CD4-positive, CD25-positive, alpha-beta regulatory T cell (primary cell): ENCODE measurements around the gene NUP50. TPM values are rescaled to one million over a fixed set of nuclear protein-coding genes. Genes with fewer than 3 reads are reported as not detected.
A peak's percentile ranks its signal among the peaks of the same experiment; 100 is the strongest.

Experiments used
- ATAC-seq, 2 donors: fragments of 150-1000 bp; cut with Tn5 transposase; one replicate each; pipeline ENCODE4 v1.10.0; 2021; ENCODE audit warnings: low read depth in 2 of 2, moderate number of reproducible peaks in 2 of 2, moderate library complexity in 1 of 2
- DNase-seq, 3 donors: peaks; one replicate each; pipeline versions ENCODE4 v3.0.0 to v3.0.0-alpha.2; 2012 to 2022; ENCODE audit warnings: mixed read lengths in 1 of 3
- H3K27ac ChIP-seq: one replicate; pipeline ENCODE4 v1.7.0; 2013; ENCODE audit warnings: mild to moderate bottlenecking, low read length; ENCODE audit not compliant: insufficient read depth, poor library complexity, severe bottlenecking
- H3K27me3 ChIP-seq: one replicate; pipeline ENCODE4 v1.7.0; 2013; ENCODE audit warnings: low read length; ENCODE audit not compliant: control insufficient read depth, insufficient read depth
- H3K36me3 ChIP-seq: one replicate; pipeline ENCODE4 v1.7.0; 2013; ENCODE audit warnings: mild to moderate bottlenecking, low read length, moderate library complexity; ENCODE audit not compliant: control insufficient read depth, insufficient read depth
- H3K4me1 ChIP-seq: 2 replicates; pipeline ENCODE4 v1.7.0; 2013; ENCODE audit warnings: mild to moderate bottlenecking, low read length; ENCODE audit not compliant: insufficient read depth, control insufficient read depth, poor library complexity, severe bottlenecking
- H3K4me3 ChIP-seq: one replicate; pipeline ENCODE4 v1.7.0; 2013; ENCODE audit warnings: low read depth, mild to moderate bottlenecking, low read length, moderate library complexity
- H3K9me3 ChIP-seq, 2 experiments: 1 replicate in 1 of 2; 2 replicates in 1 of 2; pipeline ENCODE4 v1.7.0; 2013; ENCODE audit warnings: low read length in 2 of 2, mild to moderate bottlenecking in 1 of 2, moderate library complexity in 1 of 2; ENCODE audit not compliant: control insufficient read depth in 2 of 2
- H3K27ac Mint-ChIP-seq, 3 donors: one replicate each; pipeline ENCODE4 v1.8.0; 2020 to 2022; ENCODE audit warnings: mild to moderate bottlenecking in 3 of 3, mixed read lengths in 3 of 3, moderate library complexity in 2 of 3
- H3K27me3 Mint-ChIP-seq: one replicate; pipeline ENCODE4 v1.8.0; 2022; ENCODE audit warnings: mild to moderate bottlenecking, mixed read lengths
- H3K36me3 Mint-ChIP-seq: one replicate; pipeline ENCODE4 v1.8.0; 2020; ENCODE audit warnings: mixed read lengths
- H3K4me1 Mint-ChIP-seq, 4 donors: one replicate each; pipeline ENCODE4 v1.8.0; 2020 to 2022; ENCODE audit warnings: mixed read lengths in 4 of 4, mild to moderate bottlenecking in 1 of 4
- H3K4me3 Mint-ChIP-seq, 4 donors: one replicate each; pipeline ENCODE4 v1.8.0; 2020 to 2022; ENCODE audit warnings: mild to moderate bottlenecking in 4 of 4, mixed read lengths in 4 of 4, moderate library complexity in 3 of 4
- H3K9me3 Mint-ChIP-seq, 7 donors: one replicate each; pipeline ENCODE4 v1.8.0; 2020 to 2022; ENCODE audit warnings: mixed read lengths in 7 of 7, mild to moderate bottlenecking in 3 of 7, moderate library complexity in 2 of 7
- polyA plus RNA-seq, 4 donors: library from polyadenylated mRNA; unstranded; fragments of 300-500 nt; fragmentation: Illumina TruSeq; gene quantifications; one replicate each; pipeline ENCODE4 v1.2.3, GENCODE V29; 2021
- total RNA-seq: library from RNA; stranded (reverse); gene quantifications from one replicate; pipeline ENCODE4 v1.2.3, GENCODE V29; 2022

NUP50 gene
- total and polyA plus RNA-seq, 5 donors from 2014 or later = 52.0 to 98.8 (median 68.4) TPM

DNA sequence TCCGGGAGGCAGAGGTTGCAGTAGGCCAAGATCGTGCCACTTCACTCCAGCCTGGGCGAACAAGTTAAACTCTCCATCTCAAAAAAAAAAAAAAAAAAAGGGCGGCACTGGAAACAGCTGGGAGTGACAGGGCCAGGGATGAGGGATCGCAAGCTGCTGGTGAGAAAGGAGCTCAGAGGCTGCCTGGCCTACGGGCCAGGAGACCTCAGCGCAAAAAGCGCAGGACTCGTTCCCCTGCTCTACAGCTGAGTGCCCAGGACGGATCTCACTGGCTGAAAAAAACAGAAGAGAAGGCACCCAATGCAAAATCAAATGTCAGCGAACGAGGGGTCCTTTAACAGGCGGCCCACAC, 650 bp upstream of the NUP50 start:
- Histone ChIP-seq H3K27ac (peak overlapping the region; percentile 88), H3K4me3 (peak overlapping the region; percentile 77), H3K9me3 (no peaks in the 10 kb centered on the region), H3K36me3 (peaks cover 14% of the 10 kb centered on the region), H3K4me1 (peaks cover 51% of the 10 kb centered on the region), H3K27me3 (no peaks in the 10 kb centered on the region)
- peak; percentile 17 to 18 for ATAC-seq
- Mint-ChIP-seq H3K27me3 (no peaks in the 10 kb centered on the region), H3K4me3 (peak overlapping the region; percentile 95 to 98 (median 97)), H3K9me3 (no peaks in the 10 kb centered on the region), H3K36me3 (peaks cover 8% of the 10 kb centered on the region), H3K27ac (peak overlapping the region; percentile 87 to 95 (median 89)), H3K4me1 (peaks cover 22 to 70% (median 45%) of the 10 kb centered on the region in 4 donors)
- DNase-seq = no peak

DNA sequence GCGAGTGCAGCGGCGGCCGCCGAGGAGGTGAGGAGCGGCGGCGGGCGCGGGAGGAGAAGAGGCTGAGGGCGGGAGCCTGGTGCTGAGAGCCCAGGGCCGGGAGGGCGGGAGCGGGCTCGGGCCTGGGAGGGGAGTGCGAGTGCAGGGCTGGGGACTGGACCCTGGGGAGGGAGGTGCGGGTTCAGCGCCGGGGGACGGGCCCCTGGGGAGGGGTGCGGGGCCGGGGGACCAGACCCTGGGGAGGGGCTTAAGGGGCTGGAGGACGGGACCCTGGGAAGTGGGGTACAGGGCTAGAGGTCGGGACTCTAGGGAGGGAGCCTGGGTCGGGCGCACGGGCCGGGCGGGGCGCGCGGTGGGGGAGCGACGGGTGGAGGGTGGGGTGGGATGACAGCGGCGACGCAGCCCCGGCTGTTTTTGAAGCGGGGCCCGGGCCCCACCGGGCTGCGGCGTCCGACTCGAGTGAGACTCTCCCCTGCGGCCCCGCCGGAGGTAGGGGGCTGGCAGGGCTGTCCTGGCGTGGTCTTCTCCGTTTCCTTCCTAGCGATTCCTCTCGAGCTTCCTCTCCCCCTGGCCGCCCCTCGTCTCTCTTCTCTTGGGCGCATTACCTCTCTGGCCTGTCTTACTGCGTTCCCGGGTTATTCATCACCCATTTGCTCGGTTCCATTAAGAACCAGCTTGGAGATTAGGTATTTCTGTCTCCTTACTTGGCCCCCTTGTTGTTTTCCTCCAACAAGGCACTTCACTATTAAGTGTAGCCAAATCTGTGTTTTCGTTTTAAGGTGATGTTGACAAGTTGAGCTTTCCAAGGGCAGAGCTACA, 754 bp downstream of the NUP50 start:
- peak overlapping the region; percentile 88 for H3K27ac ChIP-seq
- H3K36me3 ChIP-seq = peaks cover 28% of the 10 kb centered on the region
- Mint-ChIP-seq H3K27ac (peak overlapping the region; percentile 93 to 96 (median 96)), H3K36me3 (peaks cover 19% of the 10 kb centered on the region), H3K27me3 (no peaks in the 10 kb centered on the region), H3K9me3 (no peaks in the 10 kb centered on the region), H3K4me3 (peak overlapping the region; percentile 95 to 99 (median 97)), H3K4me1 (peaks cover 26 to 79% (median 55%) of the 10 kb centered on the region in 4 donors)
- H3K27me3 ChIP-seq = no peaks in the 10 kb centered on the region
- no peaks in the 10 kb centered on the region for H3K9me3 ChIP-seq
- H3K4me3 ChIP-seq = peak overlapping the region; percentile 96
- peaks cover 55% of the 10 kb centered on the region for H3K4me1 ChIP-seq
- peak in 1 of 3 donors; percentile 37 for DNase-seq
- peak; percentile 14 to 17 for ATAC-seq

DNA sequence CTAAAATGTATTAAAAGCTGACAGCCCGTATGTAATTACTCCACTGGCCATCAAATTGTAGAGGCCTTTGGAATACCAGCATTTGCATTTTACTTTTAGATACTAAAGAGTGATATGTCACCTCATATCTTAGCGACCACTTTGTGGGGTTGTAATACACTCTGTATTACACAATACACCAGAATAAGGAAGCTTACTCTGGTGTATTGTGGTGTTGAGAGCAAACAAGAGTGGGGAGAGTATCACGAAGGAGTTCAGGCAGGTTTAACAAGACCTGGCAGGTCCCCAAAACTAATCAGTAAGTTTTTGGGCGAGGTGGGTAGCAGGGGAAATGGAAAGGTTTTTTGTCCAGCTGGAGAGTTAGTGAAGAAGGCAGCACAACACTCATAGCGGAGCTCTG, 3.2 kb downstream of the NUP50 start:
- no peaks in the 10 kb centered on the region for H3K27me3 Mint-ChIP-seq
- H3K4me1 ChIP-seq = peaks cover 66% of the 10 kb centered on the region

DNA sequence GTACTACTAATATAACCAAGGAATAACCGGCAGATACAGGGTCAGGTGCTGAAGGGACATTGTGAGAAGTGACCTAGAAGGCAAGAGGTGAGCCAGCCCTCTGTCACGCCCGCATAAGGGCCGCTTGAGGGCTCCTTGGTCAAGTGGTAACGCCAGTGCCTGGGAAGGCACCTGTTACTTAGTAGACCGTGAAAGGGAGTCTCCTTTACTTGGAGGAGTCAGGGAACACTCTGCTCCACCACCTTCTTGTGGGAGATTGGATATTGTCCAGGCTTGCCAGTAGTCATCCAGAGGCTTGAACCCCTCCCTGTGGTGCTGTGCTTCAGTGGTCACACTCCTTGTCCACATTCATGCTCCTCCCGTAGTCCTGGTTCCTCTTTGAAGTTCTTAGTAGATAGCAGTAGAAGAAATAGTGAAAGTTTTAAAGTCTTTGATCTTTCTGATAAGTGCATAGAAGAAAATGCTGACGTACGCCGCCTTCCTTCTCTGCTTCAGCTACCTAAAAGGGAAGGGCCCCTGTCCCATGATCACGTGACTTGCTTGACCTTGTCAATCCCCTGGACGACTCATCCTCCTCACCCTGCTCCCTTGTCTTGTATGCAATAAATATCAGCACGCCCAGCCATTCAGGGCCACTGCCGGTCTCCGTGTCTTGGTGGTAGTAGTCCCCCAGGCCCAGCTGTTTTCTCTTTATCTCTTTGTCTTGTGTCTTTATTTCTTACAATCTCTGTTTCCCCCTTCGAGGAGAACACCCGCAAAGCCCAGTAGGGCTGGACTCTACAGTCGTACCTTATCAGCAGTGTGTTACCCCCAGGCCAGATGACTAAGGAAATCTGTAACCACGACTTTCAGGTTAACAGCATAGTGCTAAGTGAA, 6.1 kb downstream of the NUP50 start:
- Mint-ChIP-seq H3K36me3 (peaks cover 56% of the 10 kb centered on the region), H3K4me1 (peaks cover 50 to 91% (median 76%) of the 10 kb centered on the region in 4 donors), H3K4me3 (peak overlapping the region; percentile 58 to 84 (median 74)), H3K9me3 (no peaks in the 10 kb centered on the region), H3K27me3 (no peaks in the 10 kb centered on the region), H3K27ac (peak overlapping the region; percentile 88 to 90 (median 90))
- H3K9me3 ChIP-seq = no peaks in the 10 kb centered on the region
- H3K4me3 ChIP-seq = peak overlapping the region; percentile 59
- H3K4me1 ChIP-seq = peaks cover 79% of the 10 kb centered on the region
- H3K36me3 ChIP-seq = peaks cover 57% of the 10 kb centered on the region
- ATAC-seq (no peak), DNase-seq (peak in 2 of 3 donors; percentile 11 to 50)
- H3K27me3 ChIP-seq = no peaks in the 10 kb centered on the region
- H3K27ac ChIP-seq = peak overlapping the region; percentile 78

More for the DNA sequence above, 3.2 kb downstream of the NUP50 start:
- Mint-ChIP-seq H3K36me3 (peaks cover 39% of the 10 kb centered on the region), H3K27ac (peak overlapping the region in 2 of 3 donors; percentile 20 to 93), H3K4me3 (peak overlapping the region; percentile 28 to 99 (median 76)), H3K4me1 (peaks cover 32 to 81% (median 60%) of the 10 kb centered on the region in 4 donors), H3K9me3 (no peaks in the 10 kb centered on the region)
- Histone ChIP-seq H3K27ac (peak overlapping the region; percentile 19), H3K27me3 (no peaks in the 10 kb centered on the region), H3K4me3 (no peak overlapping the region), H3K36me3 (peaks cover 45% of the 10 kb centered on the region), H3K9me3 (no peaks in the 10 kb centered on the region)
- ATAC-seq = no peak
- DNase-seq = no peak

DNA sequence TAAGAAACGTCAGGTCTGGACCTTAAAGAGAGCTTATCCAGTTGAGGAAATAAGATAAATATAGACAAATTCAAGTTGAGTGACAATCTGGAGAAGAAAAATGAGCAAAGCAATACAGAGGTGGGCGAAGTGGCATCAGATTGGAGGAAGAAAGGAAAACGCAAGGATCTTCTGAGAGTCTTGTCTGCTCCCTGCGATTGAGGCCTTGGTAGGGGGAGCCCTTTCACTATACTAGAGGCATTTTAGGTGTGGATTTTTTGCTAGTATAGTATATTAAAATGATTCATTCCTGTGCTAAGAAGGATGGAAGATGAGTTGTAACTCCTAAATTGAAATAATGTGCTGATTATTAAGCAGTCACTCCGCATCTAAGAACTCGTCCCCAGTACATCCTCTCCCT, 8.1 kb downstream of the NUP50 start:
- H3K4me3 Mint-ChIP-seq = peak overlapping the region in 3 of 4 donors; percentile 27 to 54 (median 48)
- DNase-seq (no peak), ATAC-seq (no peak)
- H3K4me1 ChIP-seq = peaks cover 85% of the 10 kb centered on the region
- H3K27me3 ChIP-seq = no peaks in the 10 kb centered on the region
- peaks cover 71% of the 10 kb centered on the region for H3K36me3 ChIP-seq
- H3K9me3 Mint-ChIP-seq = no peaks in the 10 kb centered on the region
- no peaks in the 10 kb centered on the region for H3K27me3 Mint-ChIP-seq
- peaks cover 72% of the 10 kb centered on the region for H3K36me3 Mint-ChIP-seq
- no peaks in the 10 kb centered on the region for H3K9me3 ChIP-seq
- peak overlapping the region; percentile 78 for H3K27ac ChIP-seq
- peak overlapping the region; percentile 87 to 92 (median 89) for H3K27ac Mint-ChIP-seq
- H3K4me3 ChIP-seq = peak overlapping the region; percentile 1
- peaks cover 48 to 91% (median 78%) of the 10 kb centered on the region in 4 donors for H3K4me1 Mint-ChIP-seq

DNA sequence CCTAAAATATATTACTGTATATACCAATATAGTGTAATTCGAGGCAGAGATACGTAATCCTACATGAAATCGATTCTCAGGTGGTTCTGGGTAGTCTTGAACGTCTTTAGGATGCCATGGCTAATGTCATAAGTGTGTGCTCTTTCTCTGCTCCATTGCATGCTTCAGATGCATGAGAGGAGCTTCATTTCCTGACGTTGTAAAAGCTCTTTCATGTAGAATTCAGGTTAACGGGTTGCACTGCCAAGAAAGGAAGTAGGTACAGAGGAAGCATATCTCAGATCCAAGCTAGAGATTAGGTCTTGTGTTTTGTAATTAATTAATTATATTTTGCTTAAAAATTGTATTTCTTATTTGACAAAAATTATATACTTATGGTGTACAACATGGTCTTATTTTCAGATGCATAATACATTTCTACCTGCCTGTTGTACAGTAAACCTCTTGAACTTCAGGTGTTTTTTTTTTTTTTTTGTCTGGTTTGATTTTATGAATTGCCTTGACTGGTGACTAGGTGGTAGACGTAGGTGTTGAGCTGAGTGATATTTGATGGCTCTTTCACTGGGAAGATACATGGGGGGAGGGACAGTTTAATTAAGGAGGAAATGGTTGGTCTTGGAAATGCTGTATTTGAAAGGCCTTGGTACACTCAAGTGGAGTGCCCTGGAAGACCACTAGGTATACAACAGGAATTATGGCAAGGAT, 9.3 kb downstream of the NUP50 start:
- H3K4me3 ChIP-seq = peak overlapping the region; percentile 68
- H3K27ac ChIP-seq = peak overlapping the region; percentile 78
- no peaks in the 10 kb centered on the region for H3K27me3 Mint-ChIP-seq
- H3K9me3 Mint-ChIP-seq = no peaks in the 10 kb centered on the region
- ATAC-seq (peak; percentile 94 to 97), DNase-seq (peak in 2 of 3 donors; percentile 72 to 85)
- H3K36me3 Mint-ChIP-seq = peaks cover 73% of the 10 kb centered on the region
- no peaks in the 10 kb centered on the region for H3K9me3 ChIP-seq
- H3K27ac Mint-ChIP-seq = peak overlapping the region; percentile 90 to 96 (median 92)
- peak overlapping the region; percentile 56 to 75 (median 68) for H3K4me3 Mint-ChIP-seq
- peaks cover 72% of the 10 kb centered on the region for H3K36me3 ChIP-seq
- peaks cover 44 to 92% (median 79%) of the 10 kb centered on the region in 4 donors for H3K4me1 Mint-ChIP-seq
- H3K4me1 ChIP-seq = peaks cover 75% of the 10 kb centered on the region
- H3K27me3 ChIP-seq = no peaks in the 10 kb centered on the region
